Measurements from ENCODE around the gene C2orf69.

GRCh38 chr2:199940373-199940772 lies 29.3 kb downstream of the C2orf69 start:
- TF ChIP-seq CTCF (IDR thresholded peaks at IDR 0.05) (no peak), POLR2A (IDR thresholded peaks at IDR 0.05) (no peak)
